Heart left ventricle (tissue), 16 donors: ENCODE data around the gene RUNX2. TPM values are rescaled to one million over a fixed set of nuclear protein-coding genes. Genes with fewer than 3 reads are reported as not detected.

Experiments
- ATAC-seq, 4 donors: fragments of 200-7000 bp; cut with Tn5 transposase; one replicate each; pipeline ENCODE4 v1.9.1; 2020 to 2022; ENCODE audit warnings: moderate library complexity in 4 of 4, mild to moderate bottlenecking in 3 of 4, moderate number of reproducible peaks in 1 of 4
- DNase-seq, 5 donors: peaks; one replicate each; pipeline ENCODE4 v3.0.0-alpha.2; 2020
- H3K27ac ChIP-seq, 12 donors: fragments of 200-600 bp; sonication (generic) in 4 of 12; one replicate each; pipeline versions ENCODE4 v1.5.0 to v1.8.0; 2016 to 2022; ENCODE audit warnings: mild to moderate bottlenecking in 2 of 12
- H3K27me3 ChIP-seq, 9 donors: fragments of 200-600 bp; sonication (generic) in 2 of 9; one replicate each; pipeline versions ENCODE4 v1.5.1 to v1.8.0; 2016 to 2022; ENCODE audit warnings: mild to moderate bottlenecking in 3 of 9
- H3K36me3 ChIP-seq, 9 donors: fragments of 200-600 bp; sonication (generic) in 2 of 9; one replicate each; pipeline versions ENCODE4 v1.5.0 to v1.8.0; 2018 to 2022; ENCODE audit warnings: mild to moderate bottlenecking in 2 of 9
- H3K4me1 ChIP-seq, 12 donors: fragments of 200-600 bp; sonication (generic) in 4 of 12; one replicate each; pipeline versions ENCODE4 v1.5.0 to v1.8.0; 2016 to 2022; ENCODE audit warnings: mild to moderate bottlenecking in 3 of 12
- H3K4me3 ChIP-seq, 12 donors: fragments of 200-600 bp; sonication (generic) in 4 of 12; one replicate each; pipeline versions ENCODE4 v1.5.0 to v1.8.0; 2017 to 2022; ENCODE audit warnings: mild to moderate bottlenecking in 9 of 12, moderate library complexity in 4 of 12
- H3K9me3 ChIP-seq, 12 donors: fragments of 200-600 bp; sonication (generic) in 4 of 12; one replicate each; pipeline versions ENCODE4 v1.5.0 to v1.8.0; 2016 to 2022; ENCODE audit warnings: mild to moderate bottlenecking in 1 of 12
- CTCF ChIP-seq, 12 donors: fragments of 200-600 bp; sonication (generic) in 4 of 12; IDR thresholded peaks; one replicate each; pipeline versions ENCODE4 v1.5.0 to v1.8.0; 2018 to 2022; ENCODE audit warnings: antibody characterized with exemption in 12 of 12, mild to moderate bottlenecking in 5 of 12
- POLR2A ChIP-seq, 2 donors: fragments of 450-650 bp; IDR thresholded peaks; one replicate each; pipeline ENCODE4 v1.6.1; 2017; ENCODE audit warnings: antibody characterized with exemption in 2 of 2, mild to moderate bottlenecking in 2 of 2, moderate library complexity in 2 of 2
- WGBS, 4 donors: extraction: QIAGEN DNeasy Blood & Tissue Kit in 2 of 4; methylation state at CpG; one replicate each; pipeline versions ENCODE4 v1.1.5 to v1.1.7; 2013 to 2018; 5-methylcytosine and 5-hydroxymethylcytosine counted together
- intact Hi-C, 10 donors: fragments of 100-400 bp; cut with DNase I; formaldehyde crosslinking; loops; one replicate each; pipeline versions ENCODE4 v1.11.1 to v1.14.2; 2022
- polyA plus RNA-seq, 2 donors: library from polyadenylated mRNA; stranded (reverse); fragments of 200-250 nt; gene quantifications; one replicate each; pipeline ENCODE4 v1.2.3, GENCODE V29; 2013
- total RNA-seq, 9 donors: library from RNA; depleted of rRNA in 2 of 9; stranded (reverse); fragments of >200 nt in 2 of 9; fragmentation: NEBNext Ultra II Directional in 3 of 9; extraction: Animal tissue kit (Norgen Biotek cat#: 25700) in 3 of 9; gene quantifications; one replicate each; pipeline versions ENCODE4 v1.1.0 to v1.2.4, GENCODE V29; 2016 to 2023
- donor health status: ischemic (EF 13 %, LVEDD 7.1; RV severe dilation, severe dysfunction).
- donor health status: healthy with polysubstance abuse.
- donor health status: DM: no; HTN: yes; CAD: no.
- donor health status: DM: no; HTN: no; CAD: no.
- donor health status: ischemic (EF 25% LVEDD 6.9; RV normal size, moderate dysfunction).
- donor health status: ischemic (EF 25% LVEDD 5.7; RV mildly dilated, moderate dysfunction).
- donor health status: healthy.
- donor health status: DM: yes; HTN: yes; CAD: no.
- donor health status: ischemic (EF 35%, LVEDD 5.7; RV mildly dilated, moderate dysfunction).
- donor health status: nonischemic (EF 11% LVEDD 7.7; RV severe dilation, severe dysfunction).
- donor health status: DM: yes; HTN: yes; CAD: no.
- donor health status: PGD.
- donor health status: ischemic (EF 29% LVEDD 5.4; RV normal size, mild dysfunction).
- donor health status: nonischemic (EF 23%, LVEDD 6.1; RV moderate dilation, normal function).

RUNX2 gene
- total and polyA plus RNA-seq, 11 donors, result 0.37 to 3.1 (median 2.0) TPM

GRCh38 chr6:45597424-45597823 is 269.3 kb downstream of the RUNX2 start:
- H3K4me1 ChIP-seq, result peaks cover 0 to 11% (median 0%) of the 10 kb centered on the region in 12 donors
- ATAC-seq, result no peak
- no peaks in the 10 kb centered on the region for H3K27me3 ChIP-seq
- no peak overlapping the region for H3K4me3 ChIP-seq
- no peak for DNase-seq
- no peaks in the 10 kb centered on the region for H3K36me3 ChIP-seq
- WGBS, 4 donors, result 85 to 95% (median 91%) methylated on average over 5 of the region's 5 CpGs
- H3K9me3 ChIP-seq, result peaks cover 0 to 22% (median 4%) of the 10 kb centered on the region in 12 donors
- H3K27ac ChIP-seq, result no peak overlapping the region
- TF ChIP-seq POLR2A (IDR thresholded peaks at IDR 0.05) (no peak), CTCF (IDR thresholded peaks at IDR 0.05) (no peak)
- intact Hi-C loops, result no loop called here

GRCh38 chr6:45599053-45599452 is 270.9 kb downstream of the RUNX2 start:
- Histone ChIP-seq H3K4me1 (peaks cover 0 to 11% (median 0%) of the 10 kb centered on the region in 12 donors), H3K27ac (no peak overlapping the region), H3K27me3 (no peaks in the 10 kb centered on the region), H3K36me3 (no peaks in the 10 kb centered on the region), H3K9me3 (peaks cover 0 to 25% (median 4%) of the 10 kb centered on the region in 12 donors), H3K4me3 (no peak overlapping the region)
- ATAC-seq (no peak), DNase-seq (no peak)
- intact Hi-C loops, result no loop called here
- TF ChIP-seq POLR2A (IDR thresholded peaks at IDR 0.05) (no peak), CTCF (IDR thresholded peaks at IDR 0.05) (no peak)

GRCh38 chr6:45605971-45606370 is 277.8 kb downstream of the RUNX2 start:
- Histone ChIP-seq H3K4me3 (no peak overlapping the region), H3K27ac (no peak overlapping the region), H3K4me1 (peaks cover 0 to 13% (median 0%) of the 10 kb centered on the region in 12 donors), H3K27me3 (no peaks in the 10 kb centered on the region), H3K36me3 (no peaks in the 10 kb centered on the region), H3K9me3 (peaks cover 0 to 8% (median under 1%) of the 10 kb centered on the region in 12 donors)
- TF ChIP-seq POLR2A (IDR thresholded peaks at IDR 0.05), result no peak
- no peak for TF ChIP-seq CTCF (IDR thresholded peaks at IDR 0.05)
- WGBS, 4 donors, result 95 to 98% (median 97%) methylated on average over 1 of the region's 1 CpG
- intact Hi-C loops, result no loop called here
- ATAC-seq (no peak), DNase-seq (no peak)

GRCh38 chr6:45606831-45607400 is 278.8 kb downstream of the RUNX2 start:
- Histone ChIP-seq H3K9me3 (peaks cover 0 to 6% (median 0%) of the 10 kb centered on the region in 12 donors), H3K4me3 (no peak overlapping the region), H3K4me1 (peaks cover 0 to 13% (median 0%) of the 10 kb centered on the region in 12 donors), H3K36me3 (no peaks in the 10 kb centered on the region), H3K27ac (no peak overlapping the region), H3K27me3 (no peaks in the 10 kb centered on the region)
- intact Hi-C loops, result no loop called here
- ATAC-seq (no peak), DNase-seq (no peak)
- 80 to 90% (median 89%) methylated on average over 7 of the region's 7 CpGs for WGBS, 4 donors
- TF ChIP-seq CTCF (IDR thresholded peaks at IDR 0.05) (no peak), POLR2A (IDR thresholded peaks at IDR 0.05) (no peak)
